Fibroblast of lung (primary cell): ENCODE results near the gene ARHGEF33. TPM values are rescaled to one million over a fixed set of nuclear protein-coding genes. Genes with fewer than 3 reads are reported as not detected.

ENCODE experiments used
- DNase-seq, 2 donors: peaks; one replicate each; pipeline versions ENCODE4 v3.0.0 to v3.0.0-alpha.2; 2010; ENCODE audit warnings: low read depth in 2 of 2
- H2AFZ ChIP-seq: 2 replicates; pipeline ENCODE4 v1.5.1; 2012; ENCODE audit warnings: low read length, control low read depth, inconsistent platforms
- H3K27ac ChIP-seq: 2 replicates; pipeline ENCODE4 v1.5.1; 2011; ENCODE audit warnings: low read length, control low read depth; ENCODE audit not compliant: insufficient read depth
- H3K27me3 ChIP-seq: 2 replicates; pipeline ENCODE4 v1.5.1; 2011; ENCODE audit warnings: mild to moderate bottlenecking, low read length; ENCODE audit not compliant: control insufficient read depth, insufficient read depth
- H3K36me3 ChIP-seq: 2 replicates; pipeline ENCODE4 v1.5.1; 2011; ENCODE audit warnings: low read length; ENCODE audit not compliant: control insufficient read depth, insufficient read depth
- H3K4me1 ChIP-seq: 2 replicates; pipeline ENCODE4 v1.5.1; 2011; ENCODE audit warnings: low read length; ENCODE audit not compliant: control insufficient read depth, insufficient read depth; ENCODE audit errors: extremely low read depth
- H3K4me2 ChIP-seq: 2 replicates; pipeline ENCODE4 v1.5.1; 2011; ENCODE audit warnings: low read length, control low read depth; ENCODE audit not compliant: insufficient read depth; ENCODE audit errors: extremely low read depth
- H3K4me3 ChIP-seq, 4 experiments: fragments of 200-600 bp in 1 of 4; sonication (generic) in 1 of 4; replicated peaks in 1 of 4; 2 replicates each; pipeline ENCODE4 v1.5.1; 2011 to 2016; ENCODE audit warnings: low read length in 4 of 4, low read depth in 3 of 4, mild to moderate bottlenecking in 3 of 4, control low read depth in 2 of 4, inconsistent platforms in 1 of 4, mixed read lengths in 1 of 4; ENCODE audit not compliant: insufficient read depth in 1 of 4; ENCODE audit errors: control extremely low read depth in 1 of 4
- H3K79me2 ChIP-seq: 2 replicates; pipeline ENCODE4 v1.5.1; 2012; ENCODE audit warnings: mild to moderate bottlenecking, low read length, inconsistent platforms; ENCODE audit not compliant: control insufficient read depth, insufficient read depth
- H3K9ac ChIP-seq: 2 replicates; pipeline ENCODE4 v1.5.1; 2011; ENCODE audit warnings: mild to moderate bottlenecking, low read length, control low read depth; ENCODE audit not compliant: insufficient read depth
- H3K9me3 ChIP-seq: 2 replicates; pipeline ENCODE4 v1.5.1; 2012; ENCODE audit warnings: low read depth, low read length; ENCODE audit not compliant: control insufficient read depth, insufficient read depth
- H4K20me1 ChIP-seq: 2 replicates; pipeline ENCODE4 v1.5.1; 2011; ENCODE audit warnings: low read length; ENCODE audit not compliant: control insufficient read depth, insufficient read depth; ENCODE audit errors: extremely low read depth
- CTCF ChIP-seq, 2 donors: IDR thresholded peaks in 1 of 2; conservative IDR thresholded peaks in 1 of 2; 1 replicate in 1 of 2; 2 replicates in 1 of 2; pipeline ENCODE4 v1.5.1; 2011 to 2012; ENCODE audit warnings: low read length in 2 of 2, control low read depth in 1 of 2, inconsistent platforms in 1 of 2, low read depth in 1 of 2, mild to moderate bottlenecking in 1 of 2
- EZH2 ChIP-seq: IDR thresholded peaks from 2 replicates; pipeline ENCODE4 v1.5.1; 2012; ENCODE audit warnings: low read length, control low read depth, mild to moderate bottlenecking; ENCODE audit errors: missing control alignments
- polyA plus RNA-seq, 2 donors: library from polyadenylated mRNA; depleted of rRNA in 1 of 2; stranded (reverse) in 1 of 2; unstranded in 1 of 2; fragments of >200 nt; gene quantifications; 2 replicates each; pipeline ENCODE4 v1.2.1, GENCODE V29; 2011 to 2012; ENCODE audit warnings: missing spikeins in 1 of 2
- total RNA-seq: library from RNA; depleted of rRNA; stranded (reverse); fragments of >200 nt; gene quantifications from 2 replicates; pipeline ENCODE4 v1.2.1, GENCODE V29; 2014

ARHGEF33 gene
- total and polyA plus RNA-seq, 2 donors (not counting 1 experiment from before 2014, with no cell fraction given), result 0.10 to 0.50 TPM

DNA sequence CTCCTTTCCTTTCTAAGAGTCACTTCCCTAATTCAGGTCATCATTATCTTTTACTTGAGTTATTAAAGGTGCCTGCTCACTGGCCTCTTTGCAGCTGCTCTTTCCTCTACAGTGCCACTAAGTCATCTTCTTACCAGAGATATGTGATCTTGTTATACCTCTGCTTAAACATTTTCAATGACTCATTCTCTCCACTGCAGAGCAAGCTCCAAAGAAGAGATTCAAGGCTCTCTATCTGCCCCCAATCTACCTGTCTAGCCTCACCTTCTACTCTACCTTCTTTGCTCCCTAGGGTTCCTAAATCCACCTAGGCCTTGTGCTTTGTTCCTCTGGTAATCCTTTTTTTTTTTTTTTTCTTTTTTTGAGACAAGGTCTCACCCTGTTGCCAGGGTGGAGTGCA lies 3.1 kb downstream of the ARHGEF33 start:
- no peaks in the 10 kb centered on the region for H3K27me3 ChIP-seq
- no peaks in the 10 kb centered on the region for H3K79me2 ChIP-seq
- H3K4me2 ChIP-seq, result no peak overlapping the region
- H4K20me1 ChIP-seq, result no peaks in the 10 kb centered on the region
- no peak overlapping the region for H3K4me3 ChIP-seq
- H3K4me1 ChIP-seq, result no peaks in the 10 kb centered on the region
- no peak overlapping the region for H2AFZ ChIP-seq
- H3K27ac ChIP-seq, result no peak overlapping the region
- H3K36me3 ChIP-seq, result no peaks in the 10 kb centered on the region
- no peaks in the 10 kb centered on the region for H3K9me3 ChIP-seq
- H3K9ac ChIP-seq, result no peak overlapping the region
- no peak for DNase-seq
- no peak for TF ChIP-seq EZH2
- TF ChIP-seq CTCF (conservative IDR thresholded peaks at IDR 0.05 in 1 of 2, IDR thresholded peaks at IDR 0.05 in 1 of 2; ENCODE audit: low read depth in 1 of 2, low read length in 2 of 2), result no peak

- Histone ChIP-seq H3K4me1 (no peaks in the 10 kb centered on the region), H3K36me3 (no peaks in the 10 kb centered on the region), H3K9me3 (no peaks in the 10 kb centered on the region), H2AFZ (no peak overlapping the region), H3K27me3 (no peaks in the 10 kb centered on the region), H3K9ac (no peak overlapping the region), H4K20me1 (no peaks in the 10 kb centered on the region), H3K4me3 (no peak overlapping the region), H3K4me2 (no peak overlapping the region), H3K79me2 (no peaks in the 10 kb centered on the region), H3K27ac (no peak overlapping the region)
- TF ChIP-seq EZH2 (no peak), CTCF (conservative IDR thresholded peaks at IDR 0.05 in 1 of 2, IDR thresholded peaks at IDR 0.05 in 1 of 2; ENCODE audit: low read depth in 1 of 2, low read length in 2 of 2) (no peak)
- DNase-seq, result no peak
These were observed 8.6 kb downstream of the ARHGEF33 start for GRCh38 chr2:38898256-38898655.

DNA sequence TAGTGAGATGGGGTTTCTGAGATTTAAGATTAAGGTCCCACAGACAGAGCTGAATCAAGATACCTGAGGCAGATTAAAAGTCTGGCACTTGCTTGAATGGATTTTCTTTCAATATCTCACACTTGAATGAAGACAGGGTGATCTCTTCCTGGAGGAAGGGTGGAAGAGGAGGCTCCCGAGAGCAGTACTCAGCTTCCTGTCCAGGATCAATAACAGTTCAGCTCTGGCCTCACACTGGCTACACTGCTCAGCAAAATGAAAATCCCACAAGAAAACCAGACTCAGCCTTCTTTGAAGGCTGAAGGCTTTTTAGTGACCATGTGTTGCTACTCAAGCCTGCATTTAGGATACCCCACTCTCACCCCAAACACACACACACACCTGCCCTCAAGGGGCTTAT lies 11.1 kb downstream of the ARHGEF33 start:
- no peak overlapping the region for H3K4me2 ChIP-seq
- no peak overlapping the region for H3K4me3 ChIP-seq
- H4K20me1 ChIP-seq, result no peaks in the 10 kb centered on the region
- no peaks in the 10 kb centered on the region for H3K27me3 ChIP-seq
- no peak overlapping the region for H2AFZ ChIP-seq
- H3K4me1 ChIP-seq, result no peaks in the 10 kb centered on the region
- TF ChIP-seq EZH2 (no peak), CTCF (conservative IDR thresholded peaks at IDR 0.05 in 1 of 2, IDR thresholded peaks at IDR 0.05 in 1 of 2; ENCODE audit: low read depth in 1 of 2, low read length in 2 of 2) (no peak)
- no peak for DNase-seq
- H3K79me2 ChIP-seq, result no peaks in the 10 kb centered on the region
- H3K9ac ChIP-seq, result no peak overlapping the region
- no peaks in the 10 kb centered on the region for H3K9me3 ChIP-seq
- H3K27ac ChIP-seq, result no peak overlapping the region
- no peaks in the 10 kb centered on the region for H3K36me3 ChIP-seq
